HG02588 (cell line): ENCODE results near the gene CORO2B.

Source experiments
- ATAC-seq: cut with Tn5 transposase; IDR thresholded peaks from one replicate; pipeline ENCODE4 v1.9.1; 2021; ENCODE audit warnings: mild to moderate bottlenecking, moderate library complexity; ENCODE audit not compliant: unreplicated experiment

The CORO2B gene

DNA sequence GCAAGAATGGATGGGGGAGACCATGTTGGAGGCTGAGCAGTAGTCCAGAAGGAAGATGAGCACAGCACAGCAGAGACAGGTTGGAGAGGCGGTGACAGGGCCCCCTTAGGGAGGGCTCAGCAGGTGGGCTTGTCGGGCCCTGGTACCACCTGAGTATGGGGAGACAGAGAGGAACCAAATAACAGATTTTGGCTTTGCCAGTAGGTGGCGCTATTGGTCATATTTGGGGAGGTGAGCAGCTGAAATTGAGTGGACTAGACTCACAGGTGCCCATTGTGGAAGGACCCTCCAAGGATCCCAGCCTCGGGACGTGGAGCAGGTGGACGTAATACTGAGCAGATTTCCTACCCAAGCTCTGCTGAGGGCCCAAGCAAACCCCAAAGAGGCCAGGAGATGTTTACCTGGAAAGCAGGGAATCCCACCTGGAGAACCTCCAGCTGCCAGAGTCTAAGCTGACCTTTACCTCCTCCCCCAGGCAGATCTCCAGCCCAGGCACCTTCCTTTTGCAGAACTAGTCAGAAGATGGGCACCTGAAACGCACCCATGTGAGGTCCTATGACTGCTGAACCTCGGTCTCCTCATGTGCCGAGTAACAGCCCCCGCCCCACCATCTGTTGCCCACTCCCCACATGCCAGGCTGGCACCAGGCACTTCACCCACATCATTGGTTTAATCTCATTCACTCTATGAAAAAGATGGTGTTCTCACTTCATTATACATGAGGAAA, 24.6 kb upstream of the CORO2B start:
- no peak for ATAC-seq

DNA sequence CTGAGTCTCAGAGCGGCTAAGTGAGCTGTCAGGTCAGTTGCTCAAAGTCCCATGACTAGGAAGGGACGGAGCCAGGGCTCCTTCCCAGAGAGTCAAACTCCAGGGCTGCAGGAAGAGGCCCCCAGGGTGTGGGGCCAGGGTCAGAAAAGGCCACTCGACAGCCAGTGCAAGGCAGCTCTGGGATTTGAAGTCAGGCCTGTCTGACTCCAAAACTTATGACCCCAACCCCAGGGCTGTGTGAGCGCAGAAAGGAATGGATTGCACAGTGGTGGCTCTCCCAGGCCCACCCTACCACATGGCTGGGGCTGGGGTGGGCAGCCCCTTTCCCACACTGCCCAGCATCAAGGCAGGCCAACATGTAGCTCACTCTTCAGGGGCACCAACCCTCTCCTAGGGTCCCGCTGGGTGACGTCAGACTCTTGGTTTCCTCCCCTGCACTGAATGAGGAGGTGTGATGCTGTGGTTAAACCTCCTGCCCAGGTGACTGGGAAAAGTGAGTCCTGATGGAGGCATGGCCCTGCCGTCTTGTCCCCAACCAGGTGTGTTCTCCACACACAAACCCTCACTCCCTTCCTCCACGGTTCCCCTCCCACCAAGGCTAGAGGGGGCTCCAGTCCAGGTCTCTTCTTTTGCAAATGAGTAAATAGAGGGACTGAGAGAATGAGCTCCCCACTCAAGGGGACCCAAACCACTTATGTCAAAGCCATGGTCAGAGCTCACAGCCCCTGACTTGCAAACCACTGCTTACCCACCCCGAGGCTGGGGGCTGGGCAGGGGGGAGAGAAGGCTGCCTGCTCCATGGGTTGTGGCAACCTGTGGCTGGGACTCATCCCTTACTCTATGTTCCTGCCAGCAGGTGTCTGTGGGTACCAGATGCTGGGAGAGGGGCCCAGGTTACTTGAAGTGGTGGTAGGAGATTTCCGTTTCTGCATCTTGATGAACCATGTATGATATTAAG, 23.8 kb upstream of the CORO2B start:
- ATAC-seq: no peak

DNA sequence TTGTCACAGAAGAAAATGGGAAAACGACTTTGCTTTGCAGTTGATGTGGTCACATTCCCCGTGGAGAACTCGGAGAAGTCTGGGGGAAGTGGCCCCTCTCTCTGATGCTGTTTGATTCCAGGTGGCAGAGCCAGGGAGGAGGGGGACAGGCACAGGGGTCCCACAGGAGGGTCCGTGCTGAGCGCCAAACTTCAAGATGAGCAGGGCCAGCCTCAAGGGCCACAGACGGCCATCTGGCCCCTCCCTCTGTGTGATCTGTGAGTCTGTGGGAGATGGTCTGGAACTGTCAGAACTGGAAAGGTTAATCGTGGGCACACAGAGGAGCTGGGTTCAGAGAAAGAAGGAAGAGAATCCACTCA, 23.1 kb upstream of the CORO2B start:
- ATAC-seq: no peak

DNA sequence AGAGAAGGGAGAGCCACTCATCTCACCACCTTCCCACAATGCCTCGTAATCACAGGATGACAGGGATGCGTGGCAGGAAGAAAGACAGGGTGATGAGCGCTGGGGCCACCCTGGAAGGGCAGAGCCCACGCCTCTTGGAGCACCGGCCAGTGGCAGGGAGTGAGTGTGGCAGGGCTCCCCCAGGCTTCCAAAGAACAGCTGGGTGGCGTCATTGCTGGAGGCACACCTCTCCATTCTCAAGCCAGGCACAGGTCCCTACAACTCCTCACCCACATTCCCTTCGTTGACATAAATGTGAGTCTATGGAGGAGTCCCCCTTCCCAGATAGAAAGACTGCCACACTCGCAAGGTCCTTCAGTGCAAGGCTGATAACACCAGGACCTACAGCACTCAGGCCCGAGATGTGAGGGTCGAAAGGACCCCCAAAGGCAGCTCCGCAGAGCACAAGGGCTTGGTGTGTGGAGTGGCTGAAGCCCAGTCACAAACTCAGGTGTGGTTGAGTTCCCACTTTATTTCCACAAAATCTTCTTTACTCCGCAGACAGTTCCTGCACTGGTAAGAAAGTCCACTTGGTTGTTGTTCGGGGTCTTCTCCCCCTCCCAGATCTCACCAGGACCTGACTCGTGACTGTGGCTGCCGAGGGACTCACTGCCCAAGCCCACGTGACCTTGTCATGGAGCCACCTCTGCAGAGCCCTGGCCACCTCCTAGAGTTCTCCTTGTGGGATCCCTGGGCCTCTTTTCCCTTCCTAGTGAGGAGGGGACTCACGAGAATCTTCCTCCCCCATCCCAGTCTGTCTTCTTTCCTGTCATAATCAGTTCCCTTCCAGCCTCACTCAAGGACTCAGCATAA, 22.4 kb upstream of the CORO2B start:
- ATAC-seq: no peak

DNA sequence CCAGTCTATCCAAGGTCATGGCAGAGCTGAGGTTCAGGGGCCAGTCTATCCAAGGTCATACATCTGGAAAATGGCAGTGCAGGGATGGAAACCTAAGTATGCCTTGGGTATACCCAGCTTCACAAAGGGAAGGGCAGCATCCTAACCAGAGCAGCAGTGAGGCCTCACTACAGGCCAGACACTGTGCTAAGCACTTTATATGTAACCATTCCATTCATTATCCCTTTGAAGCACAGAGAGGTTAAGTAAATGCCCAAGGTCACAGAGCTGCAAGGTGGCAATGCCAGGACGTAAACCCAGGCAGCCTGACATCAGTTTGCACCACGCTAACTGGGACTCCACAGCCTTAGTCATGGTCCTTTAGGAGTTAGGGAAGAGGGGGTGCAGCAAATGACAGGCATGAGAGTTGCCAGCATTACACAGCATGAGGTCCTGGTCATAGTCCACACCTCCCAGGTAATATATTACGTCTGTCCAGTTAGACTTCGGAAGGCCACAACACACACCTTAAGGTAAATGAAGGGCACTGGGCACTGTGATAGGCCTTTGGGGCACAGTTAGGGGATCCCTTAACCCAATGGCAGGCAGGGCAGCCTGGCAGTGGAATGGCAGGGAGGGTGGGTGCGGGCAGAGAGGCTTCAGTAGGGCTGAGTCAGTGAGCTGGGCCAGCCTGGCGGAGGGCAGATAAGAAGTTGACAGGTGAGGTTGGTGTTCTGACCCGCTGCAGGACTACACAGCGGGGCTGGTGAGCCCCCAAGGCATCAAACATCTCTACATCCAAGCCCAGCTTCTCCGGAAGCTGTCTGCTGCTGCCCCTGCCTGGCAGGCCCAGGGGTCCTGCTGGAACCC, 21.1 kb upstream of the CORO2B start:
- no peak for ATAC-seq

DNA sequence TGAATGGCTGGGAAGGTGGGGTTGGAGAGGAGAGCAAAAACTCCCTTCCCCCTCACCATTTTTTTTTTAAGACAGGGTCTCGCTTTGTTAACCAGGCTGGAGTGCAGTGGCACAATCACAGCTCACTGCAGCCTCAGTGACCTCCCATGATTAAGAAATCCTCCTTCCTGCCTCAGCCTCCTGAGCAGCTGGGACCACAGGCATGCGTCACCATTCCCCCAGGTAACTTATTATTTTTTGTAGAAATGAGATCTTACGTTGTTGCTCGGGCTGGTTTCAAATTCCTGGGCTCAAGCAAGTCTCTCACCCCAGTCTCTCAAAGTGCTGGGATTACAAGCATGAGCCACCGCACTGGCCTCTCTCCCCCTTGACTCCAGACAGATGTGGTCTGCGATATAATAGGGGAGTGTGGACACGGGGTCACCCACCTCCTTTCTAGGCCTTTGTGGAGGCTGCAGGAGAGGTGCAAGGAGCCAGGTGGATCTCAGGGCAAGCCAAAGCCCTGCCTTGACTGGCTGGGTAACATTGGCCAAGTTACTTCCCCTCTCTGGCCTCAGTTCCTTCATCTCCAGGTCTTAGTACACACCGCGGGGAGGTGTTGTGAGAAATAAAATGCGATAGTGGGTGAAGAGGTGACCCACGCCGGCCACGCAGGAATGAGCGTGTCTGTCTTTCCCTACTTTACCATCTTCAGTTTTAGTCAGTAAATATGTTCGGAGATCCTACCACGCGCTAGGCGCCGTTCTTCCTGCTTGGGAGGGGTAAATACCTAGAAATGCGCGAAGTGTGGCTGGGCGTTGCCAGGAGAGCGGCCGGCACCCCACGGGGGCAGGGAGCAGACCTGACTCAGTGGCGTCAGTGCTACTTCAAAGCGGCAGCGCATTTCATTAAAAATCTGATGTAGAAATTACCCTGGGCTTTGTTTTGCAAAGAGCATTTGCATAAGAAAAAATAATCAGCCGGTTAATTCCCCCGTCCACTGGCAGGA, 20.2 kb upstream of the CORO2B start:
- ATAC-seq: no peak

DNA sequence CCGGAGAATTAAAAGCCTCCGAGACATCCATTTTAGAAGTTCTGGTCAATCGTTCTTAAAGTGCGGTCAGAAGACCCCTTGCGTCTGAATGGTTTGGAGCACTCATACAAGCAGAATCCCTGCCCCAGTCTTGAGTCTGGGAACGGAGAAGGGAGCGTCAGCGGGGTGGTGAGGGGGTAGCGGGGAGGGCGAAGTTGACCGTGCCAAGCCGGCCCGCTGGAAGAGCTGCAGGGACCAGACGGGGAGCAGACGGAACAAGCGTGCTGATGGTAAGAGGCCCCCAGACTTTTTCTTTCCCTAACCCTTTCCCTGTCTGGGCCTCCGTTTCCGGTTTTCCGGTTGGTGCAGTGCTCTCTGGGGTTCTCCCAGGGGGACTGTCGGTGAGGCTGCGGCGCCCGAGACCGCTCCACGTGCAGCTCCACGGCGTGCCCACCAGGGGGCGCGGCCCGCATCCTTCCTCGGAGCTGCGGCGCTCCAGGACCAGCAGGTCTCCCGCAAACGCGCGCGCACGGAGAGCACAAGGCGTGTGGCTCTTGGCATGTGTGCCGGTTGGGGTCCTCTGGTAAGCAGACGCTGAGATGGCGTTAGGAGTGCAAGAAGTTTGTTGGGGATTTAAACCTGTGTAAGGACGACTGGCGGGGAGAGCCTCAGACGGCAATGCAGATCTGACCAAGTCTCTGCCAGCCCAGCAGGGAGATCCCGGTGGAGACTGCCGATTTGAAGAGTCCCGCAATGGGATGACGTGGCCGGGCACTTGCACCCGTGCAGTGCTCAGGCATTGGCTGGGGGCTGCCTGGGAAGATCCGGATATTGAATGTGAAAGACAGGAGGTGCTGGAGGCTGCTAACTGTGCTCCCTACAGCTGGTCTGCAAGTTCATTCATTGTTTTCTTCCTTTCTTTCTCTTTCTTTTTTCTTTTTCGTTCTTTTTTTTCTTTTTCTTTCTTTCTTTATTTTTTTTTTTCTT, 19.2 kb upstream of the CORO2B start:
- peak; percentile 66 for ATAC-seq

DNA sequence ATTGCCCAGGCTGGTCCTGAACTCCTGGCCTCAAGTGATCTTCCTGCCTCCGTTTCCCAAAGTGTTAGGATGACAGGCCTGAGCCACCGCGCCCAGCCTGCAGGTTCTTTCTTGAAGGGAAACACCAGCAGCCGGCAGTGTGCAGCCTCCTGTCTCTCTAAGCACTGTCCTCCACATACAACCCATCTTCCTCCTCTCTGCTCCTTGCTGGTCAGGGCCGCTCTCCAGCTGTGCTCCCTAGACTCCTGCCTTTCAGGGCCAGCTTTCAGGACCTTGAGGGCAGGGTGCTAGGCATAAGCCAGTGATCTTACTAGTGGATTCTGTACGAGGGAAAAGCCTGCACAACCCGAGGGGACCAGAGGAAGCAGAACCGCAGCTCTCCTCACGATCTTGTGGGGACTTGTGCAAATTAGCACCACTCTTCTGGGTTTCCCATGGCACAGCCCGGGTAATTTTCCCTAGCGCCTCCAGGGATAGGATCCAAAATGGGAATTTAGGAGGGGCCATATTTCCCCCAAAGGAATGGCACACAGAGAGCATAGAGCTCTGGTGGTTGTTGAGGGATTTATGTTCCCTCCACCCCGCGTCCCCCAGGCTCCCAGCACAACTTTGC, 18.2 kb upstream of the CORO2B start:
- no peak for ATAC-seq

DNA sequence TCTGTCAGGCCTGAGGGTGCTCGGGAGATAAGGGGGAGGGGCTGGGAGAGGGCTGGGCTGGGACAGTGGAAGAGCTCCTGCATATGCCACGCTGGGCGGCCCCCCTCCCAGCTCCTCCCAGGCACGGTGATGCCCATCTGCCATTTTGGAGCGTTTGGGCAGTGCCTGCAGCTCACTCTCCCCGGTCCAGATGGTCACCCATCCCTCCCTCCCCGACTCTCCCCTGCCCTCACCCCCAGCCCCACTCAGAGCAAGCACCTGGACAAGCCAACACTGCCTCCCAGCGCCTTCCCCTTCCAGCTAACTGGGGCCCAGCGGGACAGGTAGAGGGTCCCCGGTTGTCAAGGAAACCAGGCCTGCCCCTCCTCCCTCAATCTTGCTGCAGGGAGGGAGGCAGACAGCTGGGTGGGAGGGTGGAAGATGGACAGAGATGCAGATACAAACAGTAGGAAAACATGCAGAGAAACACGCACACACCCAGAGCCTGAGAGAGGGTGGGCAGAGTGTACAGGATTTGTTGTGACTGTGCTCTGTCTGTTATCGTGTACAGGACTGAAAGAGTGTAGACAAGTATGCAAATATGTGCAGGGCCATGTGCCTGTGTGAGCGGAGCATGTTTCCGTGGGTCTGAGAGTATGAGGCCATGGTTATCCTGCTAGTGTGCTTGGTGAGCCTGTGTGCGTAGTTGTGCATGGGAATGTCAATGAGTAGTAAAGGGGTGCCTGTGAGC, 17.5 kb upstream of the CORO2B start:
- ATAC-seq: no peak

DNA sequence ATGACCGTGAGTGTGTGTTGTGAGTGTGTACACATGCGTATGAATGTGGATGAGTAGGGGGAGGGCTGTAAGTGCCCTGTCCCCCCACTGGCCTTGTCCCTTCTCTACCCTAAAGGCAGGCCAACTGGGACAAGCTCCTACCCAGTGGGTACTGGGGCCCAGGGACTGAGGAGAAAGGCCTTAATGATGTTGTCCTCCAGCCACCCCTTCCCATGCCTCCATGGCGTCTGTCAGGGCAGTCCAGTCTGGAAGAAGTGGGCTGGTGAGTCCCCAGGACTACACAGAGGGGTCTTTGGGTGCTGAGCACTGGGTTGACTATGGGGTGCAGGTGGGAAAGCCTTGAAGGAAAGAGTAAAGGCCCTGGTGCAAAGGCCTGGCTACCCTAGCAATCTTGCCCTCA, 16.9 kb upstream of the CORO2B start:
- ATAC-seq: no peak

DNA sequence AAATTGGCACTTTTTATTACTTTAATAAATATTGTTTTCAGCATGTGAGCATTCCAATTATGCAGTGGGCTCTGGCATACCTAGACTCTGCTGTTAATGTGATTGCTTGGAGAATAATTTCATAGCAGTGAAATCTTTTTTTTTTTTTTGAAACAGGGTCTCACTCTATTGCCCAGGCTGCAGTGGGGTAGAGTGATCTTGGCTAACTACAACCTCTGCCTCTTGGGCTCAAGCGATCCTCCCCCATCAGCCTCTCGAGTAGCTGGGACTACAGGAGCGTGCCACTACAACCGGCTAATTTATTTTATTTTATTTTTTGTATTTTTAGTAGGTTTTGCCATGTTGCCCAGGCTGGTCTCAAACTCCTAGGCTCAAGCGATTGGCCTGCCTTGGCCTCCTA, 14.6 kb upstream of the CORO2B start:
- no peak for ATAC-seq

DNA sequence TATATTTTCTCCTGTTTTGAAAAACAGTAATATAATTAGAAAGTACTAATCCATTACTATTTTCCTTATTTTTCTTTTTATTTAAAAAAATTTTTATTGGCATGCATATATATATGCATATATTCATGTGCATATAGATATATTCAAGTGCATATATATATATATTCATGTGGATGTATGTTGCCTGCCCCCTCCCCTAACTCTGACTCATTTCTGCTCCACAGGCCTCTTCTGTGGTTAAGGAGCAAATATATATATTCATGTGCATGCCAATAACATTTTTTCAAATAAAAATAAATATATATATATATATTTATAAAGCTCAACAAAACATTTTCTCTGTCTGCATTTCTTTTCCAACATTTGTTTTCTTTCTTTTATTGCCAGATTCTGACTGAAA, 13.6 kb upstream of the CORO2B start:
- ATAC-seq: no peak

DNA sequence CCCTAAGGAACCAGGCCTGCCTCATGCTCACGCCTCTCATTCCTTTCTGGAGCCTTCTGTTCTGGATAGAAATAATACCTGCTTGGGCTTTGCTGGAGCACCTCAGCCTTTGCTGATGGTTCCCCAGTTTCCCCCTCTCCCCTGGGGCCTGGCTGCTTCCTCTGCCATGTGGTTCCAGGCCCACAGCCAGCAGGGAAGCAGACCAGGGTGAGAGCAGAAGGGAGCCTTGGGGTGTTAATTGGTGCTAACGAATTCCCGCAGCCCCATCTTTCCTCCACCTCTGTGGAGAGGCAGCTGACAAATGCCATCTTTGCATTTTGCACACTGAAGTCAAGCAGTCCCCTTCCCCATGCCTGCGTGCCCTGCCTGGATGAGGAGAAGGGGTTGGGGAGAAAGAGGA, 13.1 kb upstream of the CORO2B start:
- no peak for ATAC-seq

DNA sequence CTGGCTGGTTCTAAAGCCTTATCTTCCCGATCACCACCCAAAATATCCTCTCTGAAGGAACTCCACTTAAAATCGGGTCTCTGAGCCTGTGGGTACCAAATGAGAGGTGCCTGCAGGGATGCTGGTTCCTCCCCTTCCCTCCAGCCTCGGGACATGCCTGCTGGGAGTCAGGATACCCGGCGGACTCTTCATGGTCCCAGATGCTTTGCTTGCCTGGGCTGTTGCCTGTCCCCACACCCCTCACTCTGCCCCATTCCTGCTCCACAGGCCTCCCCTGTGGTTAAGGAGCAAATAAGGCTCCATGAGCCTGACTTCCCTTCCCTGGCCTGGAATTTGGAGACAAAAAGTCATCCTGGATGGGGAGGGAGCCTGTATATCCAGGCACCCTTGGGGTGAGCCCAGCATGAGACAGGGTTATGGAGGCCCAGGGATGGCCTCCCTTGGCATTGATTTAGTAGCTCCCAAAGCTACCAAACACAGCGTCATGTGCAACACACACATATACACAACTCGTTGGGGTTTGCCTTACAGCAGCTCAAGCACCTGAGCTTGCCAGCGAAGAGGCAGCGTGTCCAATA, 12.3 kb upstream of the CORO2B start:
- ATAC-seq: no peak

DNA sequence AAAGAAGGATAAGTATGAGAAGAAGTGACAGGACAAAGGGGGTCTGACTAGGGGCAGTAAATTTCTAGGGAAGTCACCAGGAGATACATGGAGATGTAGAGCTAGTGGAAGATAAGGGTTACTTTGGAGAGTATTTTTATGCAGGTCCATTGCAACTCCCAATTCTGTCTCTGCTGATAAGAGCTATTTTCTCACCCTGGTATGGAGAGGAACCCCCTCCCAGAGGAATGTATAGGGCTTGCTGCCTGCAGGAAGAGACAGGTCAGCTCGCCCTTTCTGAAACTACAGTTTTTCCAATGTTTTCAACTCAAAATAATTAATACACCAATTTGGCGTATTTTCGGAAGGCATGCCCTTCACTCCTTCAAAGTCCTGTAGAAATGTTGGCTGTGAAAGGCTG, 11.4 kb upstream of the CORO2B start:
- no peak for ATAC-seq

DNA sequence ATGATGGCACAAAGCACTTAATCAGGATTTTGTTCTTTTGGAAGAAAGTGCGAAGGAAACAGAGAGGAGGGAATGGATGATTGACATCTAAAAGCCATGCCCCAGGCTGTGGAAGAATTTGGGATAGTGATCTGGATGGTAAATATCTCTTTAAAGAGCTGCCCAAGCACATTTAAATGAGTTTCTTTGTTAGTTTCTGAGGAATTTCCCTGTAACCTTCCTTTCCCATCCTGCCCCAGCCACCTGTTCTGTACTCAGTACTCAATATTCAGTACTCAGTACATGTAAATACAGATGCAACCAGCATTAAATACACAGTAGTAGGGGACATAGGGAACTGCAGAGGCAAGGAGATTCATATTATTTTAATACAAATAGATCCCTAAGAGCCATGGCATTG, 7.8 kb upstream of the CORO2B start:
- ATAC-seq: no peak

DNA sequence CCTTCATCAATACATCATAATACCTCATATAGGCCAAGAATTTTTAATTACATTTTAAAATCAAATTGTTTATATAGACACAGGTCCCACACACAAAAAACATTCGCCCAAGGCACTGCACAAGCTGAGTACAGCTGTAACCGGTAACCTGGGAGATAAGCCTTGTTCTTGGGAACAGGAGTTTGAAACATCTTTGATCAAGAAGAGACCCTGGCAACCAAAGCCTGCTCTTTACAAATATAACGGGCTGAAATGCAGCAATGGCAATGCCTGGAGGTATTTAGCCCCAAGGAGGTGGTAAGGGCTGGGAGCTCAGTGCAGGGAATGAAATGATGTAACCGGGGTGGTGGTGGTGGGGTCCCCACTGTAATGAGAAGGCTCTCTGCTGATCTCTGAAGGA, 7.2 kb upstream of the CORO2B start:
- no peak for ATAC-seq
